Measurements from ENCODE around the gene MBNL2.

Gene MBNL2

DNA sequence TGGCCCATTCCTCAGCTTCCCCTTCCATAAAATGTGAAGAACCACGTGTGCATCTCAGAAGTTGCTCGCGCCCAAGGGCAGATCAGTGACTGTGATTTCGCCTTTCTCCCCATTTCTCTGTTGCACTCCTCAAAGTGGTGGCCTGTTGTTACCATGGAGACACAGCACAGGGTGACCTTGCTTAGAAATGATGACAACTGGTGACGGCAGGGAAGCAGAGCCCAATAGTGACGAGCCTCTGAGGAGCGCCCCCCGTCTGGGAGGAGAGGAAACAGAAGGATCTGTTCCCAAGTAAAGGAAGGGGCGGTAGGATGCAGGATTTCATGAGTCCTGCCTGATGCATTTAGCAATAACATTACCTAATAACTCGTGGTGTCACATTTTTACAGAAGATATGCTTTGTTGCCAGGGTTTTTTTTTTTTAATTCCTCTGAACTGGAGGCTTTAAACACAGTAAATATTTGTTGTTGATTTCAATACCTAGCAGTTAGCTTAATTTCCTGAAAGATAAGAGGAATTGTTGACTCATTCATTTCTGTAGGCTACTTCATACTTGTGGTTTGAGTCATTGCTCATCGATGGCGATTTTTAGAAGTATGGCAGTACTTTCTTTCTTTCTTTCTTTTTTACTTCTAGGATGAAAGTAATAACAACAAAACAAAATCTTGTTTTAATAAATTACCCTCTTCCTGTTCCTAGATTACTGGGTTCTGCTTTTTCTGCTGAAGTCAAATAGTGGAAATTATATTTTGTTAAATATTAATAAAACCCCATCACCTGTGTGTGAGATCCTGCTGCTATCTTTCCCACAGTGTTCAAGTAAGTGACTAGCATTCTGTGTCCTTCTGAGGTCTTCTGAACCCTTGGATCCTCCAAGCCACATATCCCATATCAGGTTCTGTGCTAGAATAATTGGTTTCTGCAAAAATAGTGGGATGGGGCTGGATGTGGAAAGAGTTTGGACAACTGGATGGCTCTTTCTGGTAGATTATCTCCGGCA lies 36.0 kb downstream of the MBNL2 start:
- peak; percentile 78 for DNase-seq (ENCODE audit: low read depth)
- no peak overlapping the region for H3K4me3 ChIP-seq (ENCODE audit: control insufficient read depth, low read depth, low read length)
- peak; percentile 12 for TF ChIP-seq CTCF (IDR thresholded peaks at IDR 0.05; ENCODE audit: control insufficient read depth, insufficient read depth, low read depth, low read length, missing control alignments)

GRCh38 chr13:97258801-97259200 lies 36.7 kb downstream of the MBNL2 start:
- no peak for DNase-seq (ENCODE audit: low read depth)
- no peak overlapping the region for H3K4me3 ChIP-seq (ENCODE audit: control insufficient read depth, low read depth, low read length)
- TF ChIP-seq CTCF (IDR thresholded peaks at IDR 0.05; ENCODE audit: control insufficient read depth, insufficient read depth, low read depth, low read length, missing control alignments), result no peak

DNA sequence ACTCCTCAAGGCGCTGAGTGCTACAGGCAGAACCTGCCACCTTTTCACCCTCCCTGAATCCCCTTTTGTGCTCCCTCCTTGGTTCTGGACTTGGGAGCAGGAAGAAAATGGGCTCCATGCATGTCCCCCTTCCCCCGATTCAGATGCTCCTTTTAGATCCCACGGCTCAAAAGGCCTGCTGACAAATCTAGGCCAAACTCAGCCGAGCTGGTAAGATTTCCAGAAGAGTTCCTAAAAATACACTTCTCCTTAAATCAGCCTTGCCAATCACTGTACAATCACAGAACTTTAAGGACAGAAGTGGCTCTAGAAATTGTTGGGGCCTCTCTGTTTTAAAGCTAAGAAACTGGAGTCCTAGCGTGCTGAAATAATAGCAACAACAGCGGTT lies 37.3 kb downstream of the MBNL2 start:
- TF ChIP-seq CTCF (IDR thresholded peaks at IDR 0.05; ENCODE audit: control insufficient read depth, insufficient read depth, low read depth, low read length, missing control alignments), result no peak
- H3K4me3 ChIP-seq (ENCODE audit: control insufficient read depth, low read depth, low read length), result no peak overlapping the region
- DNase-seq (ENCODE audit: low read depth), result no peak

DNA sequence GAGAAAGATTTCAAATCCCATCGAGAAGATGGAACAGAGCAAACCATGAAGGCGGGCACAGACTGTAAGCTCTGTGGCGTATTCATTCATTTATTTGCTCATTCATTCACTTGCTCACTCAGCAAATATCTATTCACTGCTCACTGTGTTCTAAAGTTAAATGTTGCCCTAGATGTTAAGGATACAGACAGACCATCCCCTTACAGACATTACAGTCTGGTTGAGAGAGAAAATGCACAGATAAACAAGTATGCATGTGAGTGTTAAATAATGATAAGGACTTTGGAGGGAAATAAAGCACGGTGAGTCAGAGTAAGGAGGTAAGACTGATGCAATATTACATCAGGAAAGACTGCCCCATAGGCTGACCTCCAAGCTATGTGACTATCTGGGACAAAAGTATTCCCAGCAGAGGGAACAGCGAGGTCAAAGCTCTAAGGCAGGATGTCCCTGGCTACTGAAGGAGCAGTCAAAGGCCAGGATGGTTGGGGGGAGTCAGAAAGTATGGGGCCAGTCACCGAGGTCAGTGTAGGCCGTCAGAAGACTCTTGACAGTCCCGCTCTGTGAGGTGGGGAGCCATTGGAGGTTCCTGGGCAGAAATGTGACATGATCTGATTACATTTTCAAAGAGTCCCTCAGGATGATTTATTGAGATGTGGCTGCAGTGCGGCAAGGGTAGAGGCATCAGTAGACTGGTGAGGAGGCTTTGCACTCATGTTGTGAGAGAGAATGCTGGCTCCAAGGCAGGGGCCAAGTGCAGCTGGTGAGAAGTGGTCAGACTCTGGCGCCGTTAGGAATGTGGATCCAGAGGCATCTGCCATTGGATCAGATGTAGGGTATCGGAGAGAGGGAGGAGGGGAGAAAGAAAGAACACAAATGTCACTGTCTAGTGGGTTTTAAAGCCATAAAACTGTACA lies 37.9 kb downstream of the MBNL2 start:
- no peak for TF ChIP-seq CTCF (IDR thresholded peaks at IDR 0.05; ENCODE audit: control insufficient read depth, insufficient read depth, low read depth, low read length, missing control alignments)
- DNase-seq (ENCODE audit: low read depth), result no peak

GRCh38 chr13:97261254-97262005 lies 39.3 kb downstream of the MBNL2 start:
- no peak overlapping the region for H3K4me3 ChIP-seq (ENCODE audit: control insufficient read depth, low read depth, low read length)
- no peak for TF ChIP-seq CTCF (IDR thresholded peaks at IDR 0.05; ENCODE audit: control insufficient read depth, insufficient read depth, low read depth, low read length, missing control alignments)
- no peak for DNase-seq (ENCODE audit: low read depth)

More for the DNA sequence above, 37.9 kb downstream of the MBNL2 start:
- no peak overlapping the region for H3K4me3 ChIP-seq (ENCODE audit: control insufficient read depth, low read depth, low read length)

DNA sequence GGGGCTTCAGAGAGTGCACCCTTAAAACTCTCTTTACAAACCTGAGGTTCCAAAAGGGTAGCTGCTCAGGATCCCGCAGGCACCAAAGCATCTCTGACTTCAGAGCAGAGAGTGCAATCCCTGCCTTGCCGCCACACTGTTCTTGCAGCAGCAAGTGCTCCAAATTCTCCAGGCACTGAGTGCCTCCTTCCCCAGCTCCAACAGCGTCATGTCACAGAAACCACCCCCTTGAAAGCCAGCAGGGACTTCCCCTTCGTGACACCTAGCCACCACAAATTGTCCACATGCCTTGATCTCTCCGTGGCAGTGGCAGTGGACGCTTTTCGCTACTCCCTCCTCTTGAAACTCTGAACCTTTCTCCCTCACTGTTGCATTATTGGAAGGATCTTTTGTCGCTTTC lies 39.9 kb downstream of the MBNL2 start:
- TF ChIP-seq CTCF (IDR thresholded peaks at IDR 0.05; ENCODE audit: control insufficient read depth, insufficient read depth, low read depth, low read length, missing control alignments), result no peak
- no peak for DNase-seq (ENCODE audit: low read depth)

More for the DNA sequence above, 39.9 kb downstream of the MBNL2 start:
- no peak overlapping the region for H3K4me3 ChIP-seq (ENCODE audit: control insufficient read depth, low read depth, low read length)
